ENCODE measurements around the gene PAQR5. TPM values are rescaled to one million over a fixed set of nuclear protein-coding genes. Genes with fewer than 3 reads are reported as not detected.

PAQR5 gene
- total RNA-seq, 1 experiment from 2014 or later = 9.4 TPM

- no peak for TF ChIP-seq ATF3 (CRISPR knock-in tag; conservative IDR thresholded peaks at IDR 0.05)
- TF ChIP-seq JAZF1 (CRISPR knock-in tag; IDR thresholded peaks at IDR 0.05) = no peak
- TF ChIP-seq CREM (CRISPR knock-in tag; IDR thresholded peaks at IDR 0.05) = no peak
- TF ChIP-seq SP1 (CRISPR knock-in tag; conservative IDR thresholded peaks at IDR 0.05) = no peak
- no peak for TF ChIP-seq ZNF219 (CRISPR knock-in tag; IDR thresholded peaks at IDR 0.05; ENCODE audit: borderline replicate concordance)
- no peak for TF ChIP-seq AR (CRISPR knock-in tag; IDR thresholded peaks at IDR 0.05)
- TF ChIP-seq ZNF532 (CRISPR knock-in tag; IDR thresholded peaks at IDR 0.05; ENCODE audit: borderline replicate concordance) = no peak
- no peak for TF ChIP-seq USF2 (CRISPR knock-in tag; IDR thresholded peaks at IDR 0.05)
- TF ChIP-seq PREB (CRISPR knock-in tag; IDR thresholded peaks at IDR 0.05; ENCODE audit: borderline replicate concordance) = no peak
- TF ChIP-seq FOXJ3 (CRISPR knock-in tag; IDR thresholded peaks at IDR 0.05; ENCODE audit: borderline replicate concordance) = no peak
- TF ChIP-seq MAX (CRISPR knock-in tag; IDR thresholded peaks at IDR 0.05) = no peak
- no peak for TF ChIP-seq GTF2I (CRISPR knock-in tag; conservative IDR thresholded peaks at IDR 0.05)
- TF ChIP-seq CREB1 (CRISPR knock-in tag; IDR thresholded peaks at IDR 0.05) = no peak
- no peak for TF ChIP-seq ESRRA (CRISPR knock-in tag; IDR thresholded peaks at IDR 0.05; ENCODE audit: borderline replicate concordance)
Measured at GRCh38 chr15:69351884-69352283, 53.2 kb downstream of the PAQR5 start (continued).

- Mint-ChIP-seq H3K36me3 (no peaks in the 10 kb centered on the region), H3K9me3 (peaks cover 5% of the 10 kb centered on the region), H3K27ac (peak overlapping the region; percentile 52; the same call in 1 of the 2 replicates), H3K27me3 (ENCODE audit: low read depth) (no peaks in the 10 kb centered on the region), H3K4me3 (no peak overlapping the region), H3K4me1 (peaks cover 16% of the 10 kb centered on the region)
- DNase-seq (ENCODE audit: low spot score) = peak; percentile 34
- ChIA-PET CTCF (interaction anchor here (0.6 to 1.4 kb wide), 6 partner anchors 11 to 326 kb away, joined by 3 to 5 read pairs (median 5); no protein-coding TSS in a partner anchor), POLR2A (no interaction called here)
- peak; percentile 89 for ATAC-seq
- no peak for TF ChIP-seq MXD4 (CRISPR knock-in tag; IDR thresholded peaks at IDR 0.05; ENCODE audit: borderline replicate concordance)
- no peak for TF ChIP-seq FOXP1 (CRISPR knock-in tag; IDR thresholded peaks at IDR 0.05; ENCODE audit: borderline replicate concordance)
- TF ChIP-seq FOXJ3 (CRISPR knock-in tag; IDR thresholded peaks at IDR 0.05; ENCODE audit: borderline replicate concordance) = no peak
- no peak for TF ChIP-seq SOX15 (CRISPR knock-in tag; IDR thresholded peaks at IDR 0.05)
- no peak for TF ChIP-seq HMGA2 (CRISPR knock-in tag; IDR thresholded peaks at IDR 0.05)
- no peak for TF ChIP-seq SMAD3 (CRISPR knock-in tag; IDR thresholded peaks at IDR 0.05; ENCODE audit: borderline replicate concordance)
- no peak for TF ChIP-seq ZSCAN18 (CRISPR knock-in tag; IDR thresholded peaks at IDR 0.05)
- no peak for TF ChIP-seq NR2C2 (CRISPR knock-in tag; IDR thresholded peaks at IDR 0.05)
Measured at GRCh38 chr15:69357773-69358771, 59.4 kb downstream of the PAQR5 start.

All from WTC11 (cell line).